GM11168 (cell line): Measurements from ENCODE around the gene ZBTB32.
"Not testable (repeated sequence)": the region's sequence is repeated elsewhere in the genome, so short reads cannot be mapped to it uniquely, and the experiment has no call there.

Experiments
- in situ Hi-C: fragments of 300-500 bp; cut with MboI; formaldehyde crosslinking; loops from one replicate; pipeline ENCODE4 v1.12.0; 2022; ENCODE audit warnings: low sequenced_read_pairs; ENCODE audit not compliant: unreplicated experiment

The ZBTB32 gene, protein sequence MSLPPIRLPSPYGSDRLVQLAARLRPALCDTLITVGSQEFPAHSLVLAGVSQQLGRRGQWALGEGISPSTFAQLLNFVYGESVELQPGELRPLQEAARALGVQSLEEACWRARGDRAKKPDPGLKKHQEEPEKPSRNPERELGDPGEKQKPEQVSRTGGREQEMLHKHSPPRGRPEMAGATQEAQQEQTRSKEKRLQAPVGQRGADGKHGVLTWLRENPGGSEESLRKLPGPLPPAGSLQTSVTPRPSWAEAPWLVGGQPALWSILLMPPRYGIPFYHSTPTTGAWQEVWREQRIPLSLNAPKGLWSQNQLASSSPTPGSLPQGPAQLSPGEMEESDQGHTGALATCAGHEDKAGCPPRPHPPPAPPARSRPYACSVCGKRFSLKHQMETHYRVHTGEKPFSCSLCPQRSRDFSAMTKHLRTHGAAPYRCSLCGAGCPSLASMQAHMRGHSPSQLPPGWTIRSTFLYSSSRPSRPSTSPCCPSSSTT

GRCh38 chr19:35704218-35704617, at the start of gene ZBTB32:
Gene ZBTB32, plus strand, starts transcription at chr19:35704558. Its CDS starts 10,069 bp downstream, at chr19:35714627.
- in situ Hi-C loops = no loop called here

- in situ Hi-C loops = not testable (repeated sequence)
Measured at GRCh38 chr19:35654828-35655227, 49.5 kb upstream of the ZBTB32 start.

- in situ Hi-C loops = no loop called here
Measured at GRCh38 chr19:35655600-35655999, 48.8 kb upstream of the ZBTB32 start.

GRCh38 chr19:35656700-35657099, 47.7 kb upstream of the ZBTB32 start:
- in situ Hi-C loops = no loop called here

- in situ Hi-C loops = no loop called here
Measured at GRCh38 chr19:35657904-35658700, 46.3 kb upstream of the ZBTB32 start.

DNA sequence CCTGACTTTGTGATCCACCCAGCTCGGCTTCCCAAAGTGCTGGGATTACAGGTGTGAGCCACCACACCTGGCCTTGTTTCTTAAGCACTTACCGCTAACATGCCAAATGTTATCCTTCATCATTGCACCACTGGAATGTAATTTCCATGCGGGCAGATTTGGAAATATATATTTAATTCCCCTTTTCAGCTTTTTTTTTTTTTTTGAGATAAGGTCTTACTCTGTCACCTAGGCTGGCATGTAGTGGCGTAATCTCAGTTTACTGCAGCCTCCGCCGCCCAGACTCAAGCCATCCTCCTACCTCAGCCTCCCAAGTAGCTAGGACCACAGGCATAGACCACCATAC, 42.4 kb upstream of the ZBTB32 start:
- in situ Hi-C loops = no loop called here

DNA sequence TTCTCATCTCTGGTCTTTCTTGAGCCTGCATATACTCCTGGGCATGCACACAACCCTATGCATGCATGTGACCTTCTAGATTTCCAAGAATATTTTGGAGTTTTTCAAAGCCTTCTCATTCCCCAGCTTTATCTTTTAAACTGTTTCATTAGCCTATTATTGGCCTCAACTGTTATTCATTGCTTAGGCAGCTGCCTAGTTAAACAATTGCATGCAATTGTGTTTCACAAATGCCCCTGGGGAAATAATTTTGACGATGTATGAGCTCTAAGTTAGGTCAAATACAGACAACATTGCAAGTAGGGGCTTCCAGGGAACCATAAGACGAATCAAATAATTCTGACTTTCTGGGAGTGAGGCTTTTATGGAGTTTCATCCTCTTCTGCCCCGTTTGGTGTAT, 40.4 kb upstream of the ZBTB32 start:
- in situ Hi-C loops = no loop called here

DNA sequence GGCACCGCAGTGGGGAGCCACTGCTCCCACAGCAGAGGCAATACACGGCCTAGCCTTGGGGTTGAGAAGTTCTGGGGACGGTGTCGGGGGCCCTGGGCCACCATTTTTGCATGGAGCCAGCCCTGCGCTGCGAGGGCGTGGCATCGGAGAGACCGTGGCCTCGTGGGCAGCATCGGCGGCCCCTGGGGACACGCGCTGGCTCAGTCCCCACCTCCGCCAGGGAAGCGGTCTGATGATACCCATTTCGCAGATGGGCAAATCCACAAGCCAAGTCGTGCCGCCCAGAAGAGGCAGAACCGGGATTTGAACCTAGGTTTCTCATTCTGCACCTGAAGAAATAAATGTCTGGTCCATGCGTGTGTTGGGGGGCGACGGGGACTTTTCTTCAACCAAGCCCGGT, 39.2 kb upstream of the ZBTB32 start:
- in situ Hi-C loops = no loop called here

GRCh38 chr19:35665604-35666003, 38.8 kb upstream of the ZBTB32 start:
- in situ Hi-C loops = no loop called here

GRCh38 chr19:35666251-35666913, 38.0 kb upstream of the ZBTB32 start, which contains the start of gene UPK1A:
Gene UPK1A, plus strand, starts transcription at chr19:35666517. Its CDS starts 296 bp downstream, at chr19:35666813.
- in situ Hi-C loops = no loop called here

DNA sequence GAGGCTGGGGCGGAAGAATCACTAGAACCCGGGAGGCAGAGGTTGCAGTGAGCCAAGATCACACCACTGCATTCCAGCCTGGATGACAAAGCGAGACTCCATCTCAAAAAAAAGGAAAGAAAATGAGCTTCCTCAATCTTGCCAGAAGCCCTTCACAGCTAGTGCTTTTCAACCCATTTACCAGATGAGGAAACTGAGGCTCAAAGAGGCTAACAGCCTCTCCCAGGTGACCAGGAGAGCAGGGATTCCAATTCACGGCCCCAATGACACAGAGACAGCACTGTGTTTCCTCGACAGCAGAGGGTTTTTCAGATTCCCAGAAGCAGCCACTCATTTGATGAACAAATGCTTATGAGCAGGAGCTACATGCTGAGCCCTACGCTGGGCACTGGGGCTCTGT, 34.8 kb upstream of the ZBTB32 start:
- in situ Hi-C loops = no loop called here

DNA sequence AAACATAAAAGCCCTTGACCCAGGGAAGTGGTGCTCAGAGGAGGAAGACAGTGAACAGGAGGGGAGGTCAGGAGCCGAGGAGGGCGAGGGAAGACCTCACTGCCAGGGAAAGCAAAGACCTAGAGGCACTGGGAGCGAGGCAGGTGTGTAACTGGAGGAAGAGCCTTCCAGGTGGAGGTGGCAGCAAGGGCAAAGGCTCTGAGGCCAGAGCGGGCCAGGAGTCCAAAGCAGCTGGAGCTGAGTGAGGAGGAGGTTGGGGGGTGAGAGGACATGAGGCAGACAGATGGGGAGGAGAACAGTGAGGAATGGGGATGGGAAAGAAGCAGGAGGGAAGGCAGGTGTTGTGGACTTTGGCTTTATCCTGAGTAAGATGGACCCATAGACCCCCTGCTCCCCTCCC, 34.4 kb upstream of the ZBTB32 start:
- in situ Hi-C loops = no loop called here

DNA sequence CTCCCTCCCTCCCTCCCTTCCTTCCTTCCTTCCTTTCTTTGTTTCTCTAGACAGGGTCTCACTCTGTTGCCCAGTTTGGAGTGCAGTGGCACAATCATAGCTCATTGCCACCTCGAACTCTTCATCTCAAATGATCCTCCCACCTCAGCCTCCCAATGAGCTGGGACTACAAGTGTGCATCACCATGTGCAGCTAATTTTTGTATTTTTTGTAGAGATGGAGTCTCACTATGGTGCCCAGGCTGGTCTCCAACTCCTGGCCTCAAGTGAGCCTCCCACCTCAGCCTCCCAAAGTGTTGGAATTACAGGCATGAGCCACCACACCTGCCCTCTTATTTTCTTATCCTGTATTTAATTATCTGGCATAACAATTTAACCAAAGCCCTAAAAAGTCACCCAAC, 33.7 kb upstream of the ZBTB32 start:
- in situ Hi-C loops = no loop called here

DNA sequence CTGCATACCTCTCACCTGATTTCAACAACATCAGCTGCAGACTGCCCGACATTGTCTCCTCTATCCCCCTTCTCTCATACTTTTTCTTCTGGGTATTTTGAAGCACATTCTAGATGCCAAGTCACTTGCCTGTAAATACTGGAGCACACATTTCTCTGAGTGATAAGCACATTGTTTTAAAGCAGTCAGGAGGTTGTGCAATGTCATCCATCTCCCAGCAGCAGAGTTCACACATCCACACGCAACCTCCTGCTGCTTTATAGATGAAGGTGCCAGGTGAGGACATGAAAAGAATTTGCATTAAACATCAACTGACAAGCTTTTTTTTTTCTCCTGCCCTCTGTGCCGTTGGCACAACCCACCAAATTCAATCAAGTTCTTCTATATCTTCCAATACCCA, 32.5 kb upstream of the ZBTB32 start:
- in situ Hi-C loops = no loop called here

DNA sequence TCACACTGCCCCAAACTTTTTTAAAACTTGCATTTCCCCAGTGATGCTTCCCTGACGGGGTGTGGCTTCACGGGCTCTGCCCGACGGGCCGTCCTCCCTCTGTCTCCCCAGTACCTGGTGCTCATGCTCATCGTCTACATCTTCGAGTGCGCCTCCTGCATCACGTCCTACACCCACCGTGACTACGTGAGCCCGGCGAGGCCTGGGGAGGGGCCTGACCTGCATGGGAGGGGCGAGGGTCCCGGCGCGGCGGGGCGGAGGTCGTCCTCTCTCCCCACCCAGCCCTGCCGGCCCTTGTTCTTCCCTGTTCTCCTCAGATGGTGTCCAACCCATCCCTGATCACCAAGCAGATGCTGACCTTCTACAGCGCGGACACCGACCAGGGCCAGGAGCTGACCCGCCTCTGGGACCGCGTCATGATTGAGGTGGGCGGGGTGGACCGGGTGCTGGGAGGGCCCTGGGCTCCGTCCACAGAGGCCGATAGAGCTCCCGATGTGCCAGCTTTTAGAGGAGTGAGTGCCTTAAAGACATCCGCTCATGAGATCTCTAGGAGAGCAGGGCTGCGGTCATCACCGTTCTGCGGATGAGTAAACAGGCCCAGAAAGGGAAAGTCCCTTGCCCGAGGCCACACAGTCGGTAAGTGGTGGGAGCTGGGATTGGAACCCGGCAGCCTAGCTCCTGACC, 31.1 kb upstream of the ZBTB32 start:
- in situ Hi-C loops = no loop called here

DNA sequence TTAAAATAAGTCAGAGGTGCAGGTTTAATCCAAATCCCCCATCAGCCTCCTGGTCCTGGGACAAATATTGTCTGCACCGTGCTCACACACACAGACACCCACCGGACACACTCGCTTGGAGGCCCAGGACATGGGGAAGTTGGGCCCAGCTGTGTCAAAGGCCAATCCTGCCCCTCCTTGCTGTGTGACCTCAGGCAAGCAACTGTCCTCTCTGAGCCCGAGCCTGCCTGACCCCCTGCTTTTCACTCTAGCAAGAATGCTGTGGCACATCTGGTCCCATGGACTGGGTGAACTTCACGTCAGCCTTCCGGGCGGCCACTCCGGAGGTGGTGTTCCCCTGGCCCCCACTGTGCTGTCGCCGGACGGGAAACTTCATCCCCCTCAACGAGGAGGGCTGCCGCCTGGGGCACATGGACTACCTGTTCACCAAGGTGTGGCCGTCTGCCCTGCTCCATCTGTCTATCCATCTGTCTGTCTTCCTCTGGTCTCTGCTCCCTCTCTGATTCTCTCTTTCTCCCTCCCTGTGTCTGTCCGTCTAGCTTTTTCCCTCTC, 28.7 kb upstream of the ZBTB32 start:
- in situ Hi-C loops = no loop called here

DNA sequence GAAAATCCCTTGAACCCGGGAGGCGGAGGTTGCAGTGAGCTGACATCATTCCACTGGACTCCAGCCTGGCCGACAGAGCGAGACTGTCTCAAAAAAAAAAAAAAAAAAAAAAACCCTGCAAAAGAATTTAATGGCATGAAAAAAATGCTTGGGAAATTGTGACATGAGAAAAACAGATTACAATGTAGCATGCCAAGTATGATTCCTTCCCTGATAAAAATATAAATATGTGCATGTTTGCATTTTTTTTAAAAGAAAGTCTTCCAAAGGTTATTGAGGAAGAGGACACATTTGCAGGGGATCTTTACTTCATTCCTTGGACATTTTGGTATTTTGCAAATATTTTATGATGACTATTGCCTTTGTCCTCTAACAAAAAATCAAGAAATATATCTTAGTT, 14.5 kb upstream of the ZBTB32 start:
- in situ Hi-C loops = no loop called here

- in situ Hi-C loops = not testable (repeated sequence)
Measured at GRCh38 chr19:35691106-35691505, 13.3 kb upstream of the ZBTB32 start.

GRCh38 chr19:35692010-35692409, 12.3 kb upstream of the ZBTB32 start:
- in situ Hi-C loops = no loop called here

- in situ Hi-C loops = no loop called here
Measured at GRCh38 chr19:35693422-35693821, 10.9 kb upstream of the ZBTB32 start.
